Kidney (tissue), 14 donors: Measurements from ENCODE around the gene VWA5A. TPM values are rescaled to one million over a fixed set of nuclear protein-coding genes. Genes with fewer than 3 reads are reported as not detected.
"Not testable (repeated sequence)": the region's sequence is repeated elsewhere in the genome, so short reads cannot be mapped to it uniquely, and the experiment has no call there.

ENCODE experiments used
- DNase-seq, 5 donors: peaks; one replicate each; pipeline ENCODE4 v3.0.0-alpha.2; 2013 to 2020
- FAIRE-seq: peaks from 2 replicates; lab custom pipeline; 2012; peaks lifted over from hg19 to GRCh38; lab: Jason Lieb, UNC
- H3K27ac ChIP-seq, 2 donors: one replicate each; pipeline ENCODE4 v1.7.0; 2013; ENCODE audit warnings: low read depth in 2 of 2, low read length in 2 of 2, inconsistent platforms in 1 of 2
- H3K27me3 ChIP-seq: one replicate; pipeline ENCODE4 v1.7.1; 2013; ENCODE audit warnings: low read length, inconsistent platforms; ENCODE audit not compliant: control insufficient read depth, insufficient read depth
- H3K36me3 ChIP-seq, 3 donors: one replicate each; pipeline versions ENCODE4 v1.7.0 to v1.7.1; 2013; ENCODE audit warnings: low read length in 3 of 3, control low read depth in 1 of 3, inconsistent platforms in 1 of 3; ENCODE audit not compliant: insufficient read depth in 3 of 3, control insufficient read depth in 2 of 3
- H3K4me1 ChIP-seq, 3 donors: one replicate each; pipeline versions ENCODE4 v1.7.0 to v1.7.1; 2013; ENCODE audit warnings: low read length in 3 of 3, inconsistent platforms in 1 of 3, low read depth in 1 of 3; ENCODE audit not compliant: control insufficient read depth in 2 of 3, insufficient read depth in 2 of 3
- H3K4me3 ChIP-seq, 3 donors: one replicate each; pipeline versions ENCODE4 v1.7.0 to v1.8.1; 2013; ENCODE audit warnings: low read length in 3 of 3, control low read depth in 1 of 3, inconsistent platforms in 1 of 3
- H3K9ac ChIP-seq, 3 donors: one replicate each; pipeline versions ENCODE4 v1.7.0 to v1.7.1; 2013; ENCODE audit warnings: low read length in 3 of 3, control low read depth in 1 of 3, inconsistent platforms in 1 of 3
- H3K9me3 ChIP-seq, 3 donors: one replicate each; pipeline versions ENCODE4 v1.7.0 to v1.7.1; 2013; ENCODE audit warnings: low read length in 3 of 3, control low read depth in 1 of 3, inconsistent platforms in 1 of 3; ENCODE audit not compliant: control insufficient read depth in 2 of 3, insufficient read depth in 1 of 3
- CTCF ChIP-seq: IDR thresholded peaks from 3 replicates; pipeline ENCODE4 v1.5.1; 2012; ENCODE audit warnings: mild to moderate bottlenecking, moderate library complexity, borderline replicate concordance; ENCODE audit not compliant: insufficient read depth; ENCODE audit errors: extremely low read depth
- intact Hi-C: fragments of 100-400 bp; cut with DNase I; formaldehyde crosslinking; loops from one replicate; pipeline ENCODE4 v1.11.1; 2022
- polyA plus RNA-seq: library from polyadenylated mRNA; stranded (reverse); fragments of 350-450 nt; fragmentation: Illumina TruSeq; extraction: RNeasy Lipid Tissue Mini Kit (QIAGEN cat#74804); gene quantifications from one replicate; pipeline ENCODE4 v1.2.3, GENCODE V29; 2014; ENCODE audit warnings: low read depth, low replicate concordance; ENCODE audit not compliant: insufficient read depth
- total RNA-seq: library from RNA; stranded (reverse); fragmentation: NEBNext Ultra II Directional; extraction: Animal tissue kit (Norgen Biotek cat#: 25700); gene quantifications from one replicate; pipeline ENCODE4 v1.2.1, GENCODE V29; 2021
- donor health status: control.
- donor health status: control.
- donor health status: control.
- donor health status: control.
- donor health status: control.
- donor health status: DM: yes; HTN: yes; CAD: no.
- donor health status: Normal renal cell carcinoma (clear cell type).

Gene VWA5A
- total and polyA plus RNA-seq, 2 donors from 2014 or later = 25.0 to 57.2 TPM

- no peak overlapping the region for H3K9ac ChIP-seq
- no peaks in the 10 kb centered on the region for H3K9me3 ChIP-seq
- no peak overlapping the region for H3K4me3 ChIP-seq
- TF ChIP-seq CTCF = no peak
- DNase-seq (no peak), FAIRE-seq (peak; percentile 63)
- intact Hi-C loops = no loop called here
- H3K36me3 ChIP-seq = peaks cover 0 to 24% (median 16%) of the 10 kb centered on the region in 3 donors
- H3K4me1 ChIP-seq = no peaks in the 10 kb centered on the region
- no peaks in the 10 kb centered on the region for H3K27me3 ChIP-seq
- no peak overlapping the region for H3K27ac ChIP-seq
Measured at GRCh38 chr11:124120891-124121290, 5.6 kb downstream of the VWA5A start.

DNA sequence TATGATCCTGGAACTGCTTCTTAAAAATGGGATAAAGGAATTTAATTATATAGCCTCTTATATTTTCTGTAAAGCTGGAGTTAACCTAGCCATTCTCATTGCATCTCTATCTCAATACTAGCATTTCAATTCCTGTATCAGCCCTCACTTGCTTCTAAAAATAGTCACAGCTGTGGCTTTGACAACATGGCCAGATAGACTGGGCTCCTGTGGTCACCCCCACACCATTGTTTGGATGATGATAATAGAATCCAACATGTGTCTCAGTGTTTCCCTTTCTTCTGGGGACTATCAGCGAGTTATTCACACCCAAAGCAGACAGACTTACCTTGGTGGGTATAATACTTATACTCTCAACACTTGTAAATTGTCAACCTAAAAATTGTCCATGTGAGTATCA is 6.9 kb downstream of the VWA5A start:
- Histone ChIP-seq H3K9me3 (no peaks in the 10 kb centered on the region), H3K36me3 (peaks cover 0 to 24% (median 16%) of the 10 kb centered on the region in 3 donors), H3K4me3 (no peak overlapping the region), H3K27me3 (no peaks in the 10 kb centered on the region), H3K4me1 (no peaks in the 10 kb centered on the region), H3K9ac (no peak overlapping the region), H3K27ac (no peak overlapping the region)
- intact Hi-C loops = no loop called here
- TF ChIP-seq CTCF = no peak
- DNase-seq = no peak
- FAIRE-seq = no peak

- Histone ChIP-seq H3K4me3 (no peak overlapping the region), H3K36me3 (peaks cover 0 to 17% (median 14%) of the 10 kb centered on the region in 3 donors), H3K4me1 (no peaks in the 10 kb centered on the region), H3K9me3 (no peaks in the 10 kb centered on the region), H3K27ac (no peak overlapping the region), H3K27me3 (no peaks in the 10 kb centered on the region), H3K9ac (no peak overlapping the region)
- TF ChIP-seq CTCF = no peak
- intact Hi-C loops = no loop called here
- DNase-seq = no peak
- FAIRE-seq = no peak
Measured at GRCh38 chr11:124123622-124124021, 8.4 kb downstream of the VWA5A start.

DNA sequence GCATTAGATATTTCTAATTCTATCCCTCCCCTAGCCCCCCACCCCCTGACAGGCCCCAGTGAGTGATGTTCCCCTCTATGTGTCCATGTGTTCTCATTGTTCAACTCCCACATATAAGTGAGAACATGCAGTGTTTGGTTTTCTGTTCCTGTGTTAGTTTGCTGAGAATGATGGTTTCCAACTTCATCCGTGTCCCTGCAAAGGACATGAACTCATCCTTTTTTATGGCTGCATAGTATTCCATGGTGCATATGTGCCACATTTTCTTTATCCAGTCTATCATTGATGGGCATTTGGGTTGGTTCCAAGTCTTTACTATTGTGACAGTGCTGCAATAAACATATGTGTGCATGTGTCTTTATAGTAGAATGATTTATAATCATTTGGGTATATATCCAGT is 11.9 kb downstream of the VWA5A start:
- H3K9ac ChIP-seq, H3K9me3 ChIP-seq, H3K27me3 ChIP-seq, intact Hi-C loops, H3K4me1 ChIP-seq, H3K36me3 ChIP-seq, FAIRE-seq, DNase-seq, H3K4me3 ChIP-seq, H3K27ac ChIP-seq: not testable (repeated sequence)
